HepG2 (cell line): ENCODE data around the gene P3H3. TPM values are rescaled to one million over a fixed set of nuclear protein-coding genes. Genes with fewer than 3 reads are reported as not detected.

Source experiments
- FIP1L1 ChIP-seq: fragments of 200-400 bp; formaldehyde crosslinking; IDR thresholded peaks from 2 replicates; pipeline ENCODE4 v1.6.1; 2018; ENCODE audit warnings: low read depth, mild to moderate bottlenecking, low read length, moderate library complexity, borderline replicate concordance; ENCODE audit not compliant: insufficient read depth
- FOSL1 ChIP-seq: sonication (generic); formaldehyde crosslinking; IDR thresholded peaks from 2 replicates; pipeline ENCODE4 v1.9.0; 2021; ENCODE audit warnings: missing genetic modification reagents, borderline replicate concordance
- HNF1B ChIP-seq: sonication (generic); formaldehyde crosslinking; IDR thresholded peaks from 2 replicates; pipeline ENCODE4 v1.5.1; 2020; ENCODE audit warnings: mild to moderate bottlenecking, moderate library complexity, missing genetic modification reagents
- NFYB ChIP-seq: sonication (generic); formaldehyde crosslinking; IDR thresholded peaks from 2 replicates; pipeline ENCODE4 v1.4.0; 2020; ENCODE audit warnings: missing genetic modification reagents
- ZBTB40 ChIP-seq, 2 experiments: fragments of 450-650 bp in 1 of 2; sonication (generic) in 1 of 2; formaldehyde crosslinking in 1 of 2; IDR thresholded peaks; 2 replicates each; pipeline versions ENCODE4 v1.6.1 to v1.8.0; 2016 to 2022; ENCODE audit warnings: antibody characterized with exemption in 1 of 2, mild to moderate bottlenecking in 1 of 2, missing genetic modification reagents in 1 of 2
- ZFYVE20 ChIP-seq: sonication (generic); formaldehyde crosslinking; IDR thresholded peaks from 2 replicates; pipeline ENCODE4 v1.8.0; 2023; ENCODE audit warnings: low read depth, mild to moderate bottlenecking, moderate library complexity, missing genetic modification reagents, borderline replicate concordance
- ZNF224 ChIP-seq: sonication (generic); formaldehyde crosslinking; IDR thresholded peaks from 2 replicates; pipeline ENCODE4 v1.5.0; 2020; ENCODE audit warnings: mild to moderate bottlenecking, missing genetic modification reagents
- ZNF260 ChIP-seq: sonication (generic); formaldehyde crosslinking; IDR thresholded peaks from 2 replicates; pipeline ENCODE4 v1.4.0; 2020; ENCODE audit warnings: missing genetic modification reagents, low read depth, mild to moderate bottlenecking, borderline replicate concordance
- ZNF274 ChIP-seq: sonication (generic); formaldehyde crosslinking; IDR thresholded peaks from 2 replicates; pipeline ENCODE4 v1.5.1; 2020; ENCODE audit warnings: mild to moderate bottlenecking, missing genetic modification reagents
- ZNF713 ChIP-seq: sonication (generic); formaldehyde crosslinking; IDR thresholded peaks from 2 replicates; pipeline ENCODE4 v1.4.0; 2020; ENCODE audit warnings: mild to moderate bottlenecking, missing genetic modification reagents
- ZNF747 ChIP-seq: sonication (generic); formaldehyde crosslinking; IDR thresholded peaks from 2 replicates; pipeline ENCODE4 v1.8.1; 2023; ENCODE audit warnings: missing genetic modification reagents, mild to moderate bottlenecking, borderline replicate concordance
- polyA plus RNA-seq, 8 experiments: library from polyadenylated mRNA; depleted of rRNA in 3 of 8; stranded (reverse) in 7 of 8; unstranded in 1 of 8; fragments of >200 nt; fragmentation: Illumina TruSeq in 4 of 8; extraction: Trizol in 4 of 8; gene quantifications; 2 replicates each; pipeline versions ENCODE4 v1.2.1 to v1.2.3, GENCODE V29; 2011 to 2016; ENCODE audit warnings: low read depth in 4 of 8, missing spikeins in 1 of 8, mixed read lengths in 1 of 8; ENCODE audit not compliant: insufficient read depth in 1 of 8
- total RNA-seq, 5 experiments: library from RNA; depleted of rRNA; stranded (reverse); fragments of >200 nt; fragmentation: Illumina TruSeq; extraction: Trizol; gene quantifications; 2 replicates each; pipeline ENCODE4 v1.2.3, GENCODE V29; 2016; ENCODE audit warnings: low read depth in 1 of 5

Gene P3H3
- total and polyA plus RNA-seq, 2 of the 13 experiments (the other 11 are each of a cell fraction or from before 2014, with no cell fraction given): 20.1 to 20.5 TPM

- TF ChIP-seq ZBTB40 (IDR thresholded peaks at IDR 0.05): no peak
- TF ChIP-seq ZBTB40 (CRISPR knock-in tag; IDR thresholded peaks at IDR 0.05): peak; percentile 60
- TF ChIP-seq ZNF260: no peak
- 0 out of 2 replicates have a peak, but pooled peaks have one; percentile 29 for TF ChIP-seq NFYB
- TF ChIP-seq FOSL1 (CRISPR knock-in tag): no peak
- TF ChIP-seq ZNF747 (CRISPR knock-in tag): peak; percentile 62
- TF ChIP-seq ZNF224 (CRISPR knock-in tag): no peak
- TF ChIP-seq ZNF274: no peak
- TF ChIP-seq FIP1L1: no peak
- no peak for TF ChIP-seq ZNF713
- 0 out of 2 replicates have a peak, but pooled peaks have one; percentile 6 for TF ChIP-seq HNF1B (CRISPR knock-in tag)
- no peak for TF ChIP-seq ZFYVE20 (CRISPR knock-in tag)
These were observed 39.4 kb downstream of the P3H3 start, which contains the start of gene TPI1 (continued) for GRCh38 chr12:6867413-6868210.
